Iris pigment epithelial cell (primary cell): ENCODE data around the gene MCOLN2.
"Not testable (repeated sequence)": the region's sequence is repeated elsewhere in the genome, so short reads cannot be mapped to it uniquely, and the experiment has no call there.

Experiments used
- DNase-seq: peaks from one replicate; pipeline ENCODE4 v3.0.0-alpha.2; 2011; ENCODE audit warnings: low read depth

The MCOLN2 gene

DNA sequence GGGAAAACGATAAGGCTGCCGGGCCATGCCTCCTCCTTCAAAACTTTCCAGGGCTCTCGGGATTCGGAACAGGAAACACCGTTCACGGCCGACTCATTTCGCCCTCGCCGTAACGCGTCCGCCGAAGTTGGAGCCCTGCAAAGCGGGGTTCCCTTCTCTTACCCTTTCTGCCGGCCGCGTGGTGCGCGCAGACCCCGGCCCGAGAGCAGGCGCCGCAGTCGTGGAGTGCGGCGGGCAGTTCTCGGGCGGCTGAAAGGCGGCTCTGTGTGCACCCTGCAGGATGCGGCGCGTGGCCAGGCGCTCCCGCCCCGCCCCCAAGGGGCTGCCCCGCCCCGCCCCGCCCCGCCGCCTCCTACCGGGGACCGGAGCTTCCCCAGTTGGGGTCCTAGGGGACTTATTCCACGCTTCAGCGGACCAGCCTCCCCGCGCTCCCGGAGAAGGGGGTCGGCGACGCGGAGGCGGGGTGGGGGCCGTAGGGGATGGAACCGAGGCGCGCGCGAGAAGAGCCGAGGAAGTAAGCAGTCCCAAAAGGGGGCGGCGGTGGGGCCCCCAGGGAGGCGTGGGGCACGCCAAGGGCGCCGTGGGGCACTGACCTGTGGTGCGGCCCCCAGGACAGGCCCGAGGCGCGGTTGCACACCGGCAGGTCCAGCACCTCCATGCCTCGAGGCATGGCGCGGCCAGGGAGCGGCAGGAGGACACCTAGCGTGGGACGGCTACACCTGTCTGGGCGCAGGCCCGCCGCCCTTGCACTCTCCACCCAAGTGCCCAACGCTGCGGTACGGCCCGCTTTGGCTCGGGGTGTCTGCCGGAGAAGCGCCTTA, at the start of gene MCOLN2:
Gene MCOLN2, minus strand, starts transcription at position 268 of the 821 bp plus-strand sequence. Its CDS starts 241 bp downstream, at position 27.
- peak; percentile 27 for DNase-seq

DNA sequence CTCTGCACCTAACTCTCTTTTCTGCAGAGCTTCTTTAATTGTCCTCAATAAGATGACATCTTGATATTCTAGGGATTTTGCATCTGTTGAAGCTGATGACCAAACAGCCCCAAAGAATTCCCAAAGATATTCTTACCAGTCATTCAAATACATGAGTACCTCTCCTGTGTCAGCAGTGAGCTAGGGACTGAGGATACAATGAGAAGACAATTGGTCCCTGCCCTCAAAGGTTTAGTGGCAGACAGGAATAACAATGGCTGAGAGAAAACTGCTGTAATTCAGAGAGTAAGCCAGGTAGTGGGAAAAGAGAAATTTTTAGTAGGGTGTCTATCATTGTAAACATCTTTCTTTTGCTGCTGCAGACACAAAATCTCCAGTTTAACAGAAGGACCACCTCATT, 45.5 kb upstream of the MCOLN2 start:
- DNase-seq = no peak

DNA sequence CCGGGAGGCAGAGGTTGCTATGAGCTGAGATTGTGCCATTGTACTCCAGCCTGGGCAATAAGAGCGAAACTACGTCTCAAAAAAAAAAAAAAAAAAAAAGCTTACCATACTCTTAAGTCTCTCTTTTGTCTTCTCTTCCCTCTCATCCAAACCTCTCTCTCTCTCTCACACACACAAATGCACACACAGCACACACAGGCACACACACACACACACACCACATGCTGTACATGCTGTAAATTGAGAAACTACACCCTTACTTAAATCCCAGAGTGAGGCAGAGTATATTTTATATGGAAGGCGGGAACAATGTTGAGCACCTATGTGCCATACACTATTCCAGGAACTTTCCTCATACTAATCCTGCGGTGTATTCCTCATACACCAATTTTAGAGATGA, 44.9 kb upstream of the MCOLN2 start:
- DNase-seq = no peak

DNA sequence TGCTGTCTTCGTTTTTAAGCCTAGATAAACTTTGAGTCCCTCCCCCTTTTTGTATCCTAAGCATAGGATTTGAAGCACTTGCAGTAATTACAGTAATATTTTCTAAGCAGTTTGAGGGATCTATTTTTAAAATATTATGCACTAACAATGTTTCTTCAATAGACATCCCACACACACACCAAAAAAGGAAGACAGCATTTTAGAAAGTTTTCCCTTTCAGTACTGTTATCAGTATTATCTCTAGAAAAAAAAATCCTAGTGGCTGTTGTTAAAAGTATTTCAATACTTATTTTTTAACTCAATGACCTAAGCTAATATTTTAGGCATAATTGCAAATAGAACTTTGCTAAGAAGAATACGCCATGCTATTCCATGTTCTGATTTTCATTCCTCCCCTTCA, 36.3 kb upstream of the MCOLN2 start:
- no peak for DNase-seq

DNA sequence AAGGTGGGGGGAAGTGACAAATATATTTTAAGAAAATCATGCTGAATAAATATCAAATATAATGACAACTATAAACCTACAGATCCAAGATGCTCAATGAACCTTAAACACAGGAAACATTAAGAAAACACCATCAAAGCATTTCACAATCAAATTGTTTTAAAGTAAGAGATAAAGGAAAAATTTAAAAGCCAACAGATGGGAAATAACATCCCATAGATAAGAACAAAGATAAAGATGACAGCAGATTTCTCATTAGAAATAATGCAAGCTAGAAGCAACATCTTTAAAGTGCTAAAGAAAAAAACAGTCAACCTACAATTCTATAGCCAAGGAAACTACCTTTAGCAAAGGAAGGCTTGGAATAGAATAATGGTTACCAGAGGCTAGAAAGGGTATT, 33.6 kb upstream of the MCOLN2 start:
- DNase-seq = no peak

DNA sequence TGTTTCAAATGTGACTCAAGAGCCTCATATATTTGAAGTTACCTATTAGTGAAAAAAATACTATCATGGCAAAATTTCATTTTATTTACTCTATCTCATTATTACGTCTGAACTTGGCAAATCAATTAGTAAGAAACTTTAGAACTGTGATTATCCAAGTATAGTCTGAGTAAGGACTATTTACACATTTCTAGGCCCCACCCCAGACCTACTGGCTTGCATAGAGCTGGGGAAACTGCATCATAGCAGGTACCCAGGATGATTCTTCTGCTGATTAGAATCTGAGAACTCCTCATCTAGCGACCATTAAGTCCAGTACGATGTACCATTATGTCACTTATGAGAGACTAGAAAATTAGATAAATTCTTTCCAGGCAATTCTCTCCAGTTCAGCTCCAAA, 31.2 kb upstream of the MCOLN2 start:
- DNase-seq = no peak

DNA sequence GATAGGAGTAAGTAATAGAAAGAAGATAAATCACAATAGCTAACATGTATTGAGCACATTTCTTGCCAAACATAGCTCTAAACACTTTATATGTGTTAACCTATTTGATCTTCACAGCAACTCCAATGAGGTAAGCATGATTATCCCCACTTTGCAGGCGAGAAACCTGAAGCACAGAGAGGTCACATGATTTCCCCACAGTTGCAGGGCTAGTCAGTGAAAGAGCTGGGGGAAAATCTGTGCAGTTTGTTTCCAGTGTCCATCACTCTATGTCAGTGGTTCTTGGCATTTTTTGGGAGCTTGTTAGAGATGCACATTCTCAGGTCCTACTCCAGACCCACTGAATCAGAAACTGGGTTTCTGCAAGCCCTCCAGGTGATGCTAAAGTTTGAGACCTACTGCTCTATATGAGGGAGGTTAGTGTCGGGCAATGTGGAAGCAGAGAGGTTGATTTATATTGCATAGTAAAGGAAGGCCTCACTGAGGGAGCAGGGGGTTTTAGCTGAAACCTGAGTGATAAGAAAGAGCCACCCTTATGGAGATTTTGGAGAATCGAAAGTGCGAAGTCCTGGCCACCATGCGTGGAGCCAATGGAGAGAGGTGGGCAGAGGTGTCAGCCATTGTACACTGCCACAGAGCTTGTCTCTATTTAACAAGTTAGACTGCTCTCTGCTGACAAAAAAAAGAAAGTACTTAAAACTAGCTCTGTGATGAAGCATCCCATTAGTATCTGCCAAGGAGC, 30.5 kb upstream of the MCOLN2 start:
- peak; percentile 13 for DNase-seq

DNA sequence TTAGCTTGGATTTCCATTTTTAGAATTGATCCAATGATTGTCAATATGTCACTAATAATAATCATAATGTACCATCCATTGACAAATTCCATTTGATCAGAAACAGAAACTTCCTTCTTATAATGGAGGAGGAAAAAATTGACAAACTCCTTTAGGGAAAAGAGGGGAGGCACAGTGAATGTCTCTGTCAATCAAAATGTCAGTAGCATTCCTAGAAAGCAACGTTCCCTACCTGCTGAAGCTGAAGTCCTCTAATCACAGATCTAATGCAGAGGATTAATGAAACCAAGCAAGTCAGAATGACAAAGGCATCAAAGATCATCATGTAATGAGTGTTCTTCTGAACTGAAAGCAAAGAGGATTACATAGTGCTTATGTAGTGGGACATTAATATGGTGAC, 29.0 kb upstream of the MCOLN2 start:
- DNase-seq = no peak

DNA sequence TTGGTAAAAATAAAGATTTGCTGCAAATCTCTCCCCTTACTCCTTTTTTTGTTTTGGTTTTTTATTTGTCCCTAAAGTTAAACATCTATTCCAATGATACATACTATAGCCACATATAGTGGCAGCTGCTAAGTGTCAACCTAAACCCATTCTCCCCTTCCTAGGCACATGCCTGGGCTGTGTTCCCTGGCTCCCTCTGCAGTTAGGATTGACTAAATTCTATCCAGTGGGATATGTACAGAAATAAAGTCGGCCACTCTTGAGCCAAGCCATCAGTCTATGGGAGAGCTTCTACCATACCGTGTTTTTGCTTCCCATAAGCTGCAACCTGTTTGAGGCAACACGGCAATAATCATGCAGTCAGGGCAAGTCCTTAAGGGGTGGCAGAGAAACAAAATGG, 27.8 kb upstream of the MCOLN2 start:
- no peak for DNase-seq

DNA sequence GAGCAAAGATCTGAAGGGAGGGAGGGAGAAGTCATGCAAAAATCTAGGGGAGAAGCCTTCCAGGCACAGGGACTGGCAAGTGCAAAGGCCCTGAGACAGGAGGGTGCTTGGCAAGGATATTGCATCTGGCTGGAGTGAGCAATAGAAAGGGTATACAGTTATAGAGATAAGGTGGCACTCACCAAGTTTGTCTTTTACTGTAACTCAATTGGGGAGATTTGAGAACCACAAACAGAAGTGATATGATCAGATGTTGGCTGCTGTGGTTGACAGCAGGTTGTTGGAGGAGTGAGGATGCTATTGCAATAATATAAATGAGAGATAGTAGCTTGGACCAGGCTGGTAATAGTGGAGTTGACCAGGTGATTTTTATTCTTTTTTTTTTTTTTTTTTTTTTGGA, 25.8 kb upstream of the MCOLN2 start:
- DNase-seq = no peak

DNA sequence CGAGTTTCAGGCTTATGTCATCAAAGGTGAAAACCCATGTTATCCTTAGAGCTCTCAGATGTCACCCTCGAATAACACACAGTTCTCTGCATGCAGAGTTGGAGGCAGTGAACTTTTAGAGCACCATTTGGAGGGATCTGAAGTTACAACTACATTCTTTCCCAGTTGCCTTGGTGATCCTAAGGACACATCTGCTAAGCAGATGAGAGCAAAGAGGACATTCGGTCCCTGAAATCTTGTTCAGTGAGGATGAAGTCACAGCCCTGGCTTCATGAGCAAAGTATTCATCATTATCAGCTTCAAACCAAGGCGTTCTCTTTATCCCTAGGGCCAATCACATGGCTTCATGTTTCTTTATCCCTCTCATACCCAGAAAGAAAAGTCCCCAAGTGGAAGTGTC, 23.1 kb upstream of the MCOLN2 start:
- peak; percentile 28 for DNase-seq

DNA sequence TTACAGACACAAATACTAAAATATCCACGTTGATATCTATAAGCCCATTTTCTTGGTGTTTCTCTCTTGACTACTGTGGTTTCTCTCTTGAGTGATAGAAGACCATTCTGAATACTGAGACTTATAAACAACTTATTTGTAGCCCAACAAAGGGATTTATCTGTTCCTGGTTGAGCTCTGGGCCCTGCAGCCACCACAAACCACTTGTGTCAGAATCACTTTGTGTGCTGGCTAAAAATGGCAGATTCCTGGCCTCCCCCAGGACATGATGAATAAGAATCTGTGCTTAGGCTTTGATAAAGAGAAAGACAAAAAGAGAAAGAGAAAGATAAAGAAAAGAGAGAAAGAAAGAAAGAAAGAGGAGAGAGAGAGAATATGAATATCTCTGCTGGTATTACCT, 18.9 kb upstream of the MCOLN2 start:
- no peak for DNase-seq

DNA sequence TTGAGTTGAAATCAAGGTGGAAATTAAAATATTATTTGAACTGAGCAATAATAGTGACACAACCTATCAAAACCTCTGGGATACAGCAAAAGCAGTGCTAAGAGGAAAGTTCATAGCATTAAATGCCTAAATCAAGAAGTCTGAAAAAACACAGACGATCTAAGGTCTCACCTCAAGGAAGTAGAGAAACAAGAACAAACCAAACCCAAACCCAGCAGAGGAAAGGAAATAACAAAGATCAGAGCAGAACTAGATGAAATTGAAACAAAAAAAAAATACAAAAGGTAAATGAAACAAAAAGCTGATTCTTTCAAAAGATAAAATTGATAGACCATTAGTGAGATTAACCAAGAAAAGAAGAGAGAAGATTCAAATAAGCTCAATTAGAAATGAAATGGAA, 8.7 kb upstream of the MCOLN2 start:
- DNase-seq = not testable (repeated sequence)

DNA sequence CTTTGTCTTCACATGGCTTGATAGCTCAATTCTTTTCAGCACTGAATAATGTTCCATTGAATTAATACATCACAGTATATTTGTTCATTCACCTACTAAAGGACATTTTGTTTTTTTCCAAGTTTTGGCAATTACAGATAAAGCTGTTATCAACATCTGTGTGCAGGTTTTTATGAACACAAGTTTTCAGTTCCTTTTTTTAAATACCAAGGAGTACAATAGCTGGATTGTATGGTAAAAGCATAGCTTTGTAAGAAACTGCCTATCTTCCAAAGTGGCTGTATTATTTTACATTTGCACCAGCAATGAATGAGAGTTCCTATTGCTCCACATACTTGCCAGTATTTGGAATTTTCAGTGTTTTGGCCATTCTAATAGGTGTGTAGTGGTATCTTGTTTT, 4.8 kb upstream of the MCOLN2 start:
- DNase-seq = no peak

DNA sequence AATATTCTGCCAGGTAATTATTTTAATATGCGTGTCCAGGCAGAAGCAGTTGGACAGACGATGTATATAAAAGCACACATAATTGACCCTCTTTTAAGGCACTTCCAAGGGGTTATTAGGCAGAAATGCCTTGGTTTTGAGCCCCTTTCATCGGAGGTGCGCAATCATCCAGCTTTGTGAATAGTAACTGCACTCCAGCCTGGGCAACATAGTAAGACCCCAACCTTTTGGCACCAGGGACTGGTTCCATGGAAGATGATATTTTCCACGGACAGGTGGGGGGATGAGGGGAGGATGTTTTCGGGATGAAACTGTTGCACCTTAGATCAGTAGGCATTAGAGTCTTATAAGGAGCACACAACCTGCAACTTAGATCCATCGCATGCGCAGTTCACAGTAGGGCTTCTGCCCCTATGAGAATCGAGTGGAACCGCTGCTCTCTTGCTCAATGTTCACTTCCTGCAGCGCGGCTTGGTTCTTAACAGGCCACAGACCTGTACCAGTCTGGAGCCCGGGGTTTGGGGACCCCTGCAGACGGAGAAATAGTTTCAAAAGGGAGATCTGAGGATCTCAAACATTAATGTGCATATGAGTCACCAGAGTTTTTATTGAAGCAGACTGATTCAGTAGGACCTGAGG, 1.8 kb upstream of the MCOLN2 start:
- peak; percentile 37 for DNase-seq

DNA sequence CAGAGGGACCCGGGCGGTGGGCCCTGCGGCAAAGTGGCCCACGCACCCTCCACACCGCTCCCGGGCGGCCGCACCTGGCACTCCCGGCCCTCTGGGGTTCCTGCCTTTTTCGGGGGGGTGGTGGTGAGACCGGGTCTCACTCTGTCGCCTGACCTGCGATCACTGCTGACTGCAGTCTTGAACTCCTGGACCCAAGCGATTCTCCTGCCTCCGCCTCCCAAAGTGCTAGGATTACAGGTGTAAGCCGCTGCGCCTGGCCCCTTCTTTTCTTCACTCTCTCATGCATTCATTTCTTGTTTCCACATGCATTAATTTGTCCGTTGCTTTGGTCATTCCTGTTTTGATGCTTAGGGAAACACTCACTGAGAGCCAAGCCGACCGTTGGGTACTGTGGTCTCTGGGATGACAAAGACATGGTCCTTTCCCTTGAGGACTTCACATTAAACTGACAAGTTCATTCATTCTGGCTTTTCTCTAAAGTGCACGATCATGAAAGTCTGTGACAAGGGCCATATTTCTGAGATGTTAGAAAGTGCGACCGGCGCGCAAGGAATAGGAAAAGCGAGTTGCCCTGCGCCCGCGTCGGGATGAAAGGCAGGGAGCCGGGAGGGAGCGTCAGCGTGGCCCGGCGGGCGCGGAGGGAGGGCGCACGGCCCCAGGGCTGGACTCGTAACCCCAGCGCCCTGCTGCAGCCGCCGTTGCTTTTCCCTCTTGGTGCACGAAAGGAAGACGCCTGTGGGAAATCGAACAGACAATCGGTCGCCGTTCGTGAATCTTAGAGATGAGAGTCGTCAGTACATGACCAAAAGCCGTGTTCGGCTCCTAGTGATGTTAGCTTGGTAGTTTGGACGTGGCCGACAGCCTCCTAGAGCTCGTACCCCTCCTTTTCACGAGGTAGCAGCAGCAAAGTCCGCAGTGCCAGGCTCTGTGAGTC, 1.0 kb upstream of the MCOLN2 start:
- peak; percentile 20 for DNase-seq

DNA sequence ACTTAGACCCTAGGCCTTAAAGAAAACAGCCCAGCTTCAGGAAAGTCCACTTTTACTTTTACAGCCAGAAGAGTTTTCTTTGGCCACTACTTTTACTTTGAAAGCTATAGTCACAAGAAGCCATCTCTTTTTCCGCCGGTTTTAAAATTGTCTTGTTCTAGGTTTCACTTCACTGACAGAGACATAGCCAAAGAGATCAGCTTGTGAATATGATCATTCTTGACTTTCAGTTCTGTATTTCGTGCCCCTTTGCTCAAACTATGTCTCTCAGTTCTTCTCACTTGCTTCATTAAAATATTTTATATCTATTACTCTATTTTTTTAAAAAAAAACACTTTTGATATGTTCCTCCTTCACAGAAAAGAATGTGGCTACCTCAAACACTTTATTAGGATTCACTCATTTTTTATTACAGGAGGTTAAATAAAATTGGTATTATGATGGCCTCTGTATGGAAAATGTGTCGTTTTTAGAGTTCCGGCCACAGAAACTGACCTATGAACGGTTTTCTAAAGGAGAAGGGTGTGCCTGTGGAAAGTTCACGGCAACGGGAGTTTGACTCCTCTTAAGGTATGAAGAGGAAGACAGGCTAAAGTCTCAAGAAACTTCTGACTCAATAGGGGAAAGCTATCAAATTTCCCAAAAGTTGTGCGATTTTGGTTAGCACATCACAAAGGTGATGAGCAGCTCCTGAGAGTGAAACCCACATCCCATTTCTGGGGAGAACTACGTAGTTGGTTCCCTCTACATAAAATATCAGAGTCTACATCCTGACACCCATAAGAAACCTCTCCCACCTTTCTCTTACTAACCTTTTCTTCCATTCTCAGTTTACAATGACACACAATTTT, 1.2 kb downstream of the MCOLN2 start:
- DNase-seq = no peak

DNA sequence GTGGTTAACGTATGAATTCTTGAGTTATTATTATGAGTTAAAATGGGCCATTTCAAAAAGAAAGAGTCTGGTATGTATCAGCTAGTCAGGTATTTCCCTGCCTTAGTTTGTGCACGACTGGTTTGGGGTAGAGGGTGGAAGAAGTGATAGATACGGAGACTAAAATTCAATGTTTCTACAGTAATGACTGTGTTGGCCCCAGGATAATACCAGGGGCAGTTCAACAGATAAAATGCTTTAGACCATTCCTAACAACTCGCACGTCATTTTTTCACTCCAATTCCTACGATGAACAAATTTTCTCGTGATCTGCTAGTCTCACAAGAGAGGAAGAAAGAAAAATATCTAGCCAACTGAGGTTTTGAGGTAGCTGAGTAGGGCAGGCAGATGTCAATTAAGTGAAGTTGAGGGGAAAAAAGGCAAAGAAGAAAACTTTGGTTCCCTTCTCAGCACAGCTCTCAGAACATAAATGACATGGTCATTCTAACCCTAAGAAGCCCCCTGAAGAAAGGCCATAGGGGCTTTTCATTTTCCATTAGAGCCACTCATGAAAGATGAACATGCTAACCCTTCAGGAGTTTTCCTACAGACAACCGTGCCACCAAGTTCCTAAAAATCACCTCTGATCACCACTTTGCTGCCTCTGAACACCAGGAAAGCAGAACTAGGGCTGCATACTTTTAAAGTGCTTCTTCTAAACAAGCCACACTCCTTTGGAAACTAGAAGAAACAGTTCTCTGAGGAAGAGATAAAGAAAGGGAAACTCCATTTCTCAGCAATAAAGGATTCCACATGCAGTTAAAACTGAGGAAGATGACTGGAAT, 5.6 kb downstream of the MCOLN2 start:
- no peak for DNase-seq

DNA sequence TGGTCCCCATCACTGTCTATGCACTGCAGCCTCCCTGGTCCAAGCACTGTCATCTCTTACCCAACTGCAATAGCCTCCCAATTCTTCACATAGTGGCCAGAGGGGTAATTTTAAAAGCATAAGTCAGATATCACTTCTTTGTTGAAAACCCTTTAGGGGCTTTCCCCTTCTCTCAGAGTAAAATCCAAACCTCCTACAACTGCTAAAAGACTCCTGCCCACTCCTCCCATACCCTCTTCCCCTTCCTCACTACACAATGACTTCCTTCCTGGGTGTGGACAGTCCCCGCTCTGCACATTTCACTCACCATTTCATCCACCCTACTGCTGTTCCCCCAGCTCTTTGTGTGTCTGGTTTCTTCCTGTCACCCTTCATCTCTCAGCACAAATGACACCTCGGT, 8.3 kb downstream of the MCOLN2 start:
- DNase-seq = no peak

DNA sequence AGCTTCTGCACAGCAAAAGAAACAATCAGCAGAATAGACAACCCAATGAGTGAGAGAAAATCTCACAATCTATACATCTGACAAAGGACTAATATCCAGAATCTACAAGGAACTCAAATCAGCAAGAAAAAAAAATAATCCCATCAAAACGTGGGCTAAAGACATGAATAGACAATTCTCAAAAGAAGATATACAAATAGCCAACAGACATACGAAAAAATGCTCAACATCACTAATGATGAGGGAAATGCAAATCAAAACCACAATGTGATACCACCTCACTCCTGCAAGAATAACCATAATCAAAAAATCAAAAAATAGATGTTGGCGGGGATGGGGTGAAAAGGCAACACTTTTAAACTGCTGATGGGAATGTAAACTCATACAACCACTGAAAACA, 10.4 kb downstream of the MCOLN2 start:
- DNase-seq = not testable (repeated sequence)
